HFF-Myc (cell line): ENCODE measurements around the gene CHRD.
A peak's percentile ranks its signal among the peaks of the same experiment; 100 is the strongest.

Experiments used
- DNase-seq: peaks from one replicate; pipeline ENCODE4 v3.0.0-alpha.2; 2011; ENCODE audit warnings: low read depth; ENCODE audit errors: extremely low read depth
- H3K4me3 ChIP-seq: replicated peaks from 2 replicates; pipeline ENCODE4 v1.5.1; 2011; ENCODE audit warnings: low read depth, mild to moderate bottlenecking, control low read depth, low read length
- TF ChIP-seq, protein P1 (sequence below): IDR thresholded peaks from 2 replicates; pipeline ENCODE4 v1.5.1; 2012; ENCODE audit warnings: mild to moderate bottlenecking, low read depth, low read length, control low read depth; ENCODE audit errors: missing control alignments

Gene CHRD

GRCh38 chr3:184409946-184410500 lies 30.2 kb downstream of the CHRD start:
- TF ChIP-seq, protein P1, sequence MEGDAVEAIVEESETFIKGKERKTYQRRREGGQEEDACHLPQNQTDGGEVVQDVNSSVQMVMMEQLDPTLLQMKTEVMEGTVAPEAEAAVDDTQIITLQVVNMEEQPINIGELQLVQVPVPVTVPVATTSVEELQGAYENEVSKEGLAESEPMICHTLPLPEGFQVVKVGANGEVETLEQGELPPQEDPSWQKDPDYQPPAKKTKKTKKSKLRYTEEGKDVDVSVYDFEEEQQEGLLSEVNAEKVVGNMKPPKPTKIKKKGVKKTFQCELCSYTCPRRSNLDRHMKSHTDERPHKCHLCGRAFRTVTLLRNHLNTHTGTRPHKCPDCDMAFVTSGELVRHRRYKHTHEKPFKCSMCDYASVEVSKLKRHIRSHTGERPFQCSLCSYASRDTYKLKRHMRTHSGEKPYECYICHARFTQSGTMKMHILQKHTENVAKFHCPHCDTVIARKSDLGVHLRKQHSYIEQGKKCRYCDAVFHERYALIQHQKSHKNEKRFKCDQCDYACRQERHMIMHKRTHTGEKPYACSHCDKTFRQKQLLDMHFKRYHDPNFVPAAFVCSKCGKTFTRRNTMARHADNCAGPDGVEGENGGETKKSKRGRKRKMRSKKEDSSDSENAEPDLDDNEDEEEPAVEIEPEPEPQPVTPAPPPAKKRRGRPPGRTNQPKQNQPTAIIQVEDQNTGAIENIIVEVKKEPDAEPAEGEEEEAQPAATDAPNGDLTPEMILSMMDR = no peak
- H3K4me3 ChIP-seq = no peak overlapping the region

GRCh38 chr3:184414418-184415202 lies 34.8 kb downstream of the CHRD start:
- TF ChIP-seq, protein P1 = no peak
- DNase-seq = no peak
- H3K4me3 ChIP-seq = no peak overlapping the region

More at GRCh38 chr3:184409946-184410500, 30.2 kb downstream of the CHRD start:
- DNase-seq = no peak

DNA sequence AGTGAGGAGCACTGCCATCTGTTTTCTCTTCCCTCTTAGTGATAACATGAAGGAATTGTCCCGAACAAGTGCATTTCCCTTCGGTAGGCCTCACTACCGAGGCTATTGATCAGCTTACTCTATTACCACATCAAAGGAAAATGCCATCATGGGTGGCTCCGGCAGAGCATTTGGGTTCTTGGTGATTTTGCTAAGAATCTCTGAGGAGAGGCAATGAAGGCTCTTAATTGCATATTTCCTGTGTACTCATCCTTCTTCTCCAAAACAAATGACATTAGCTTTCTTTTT lies 35.3 kb downstream of the CHRD start:
- TF ChIP-seq, protein P1 = no peak
- DNase-seq = no peak
- H3K4me3 ChIP-seq = no peak overlapping the region

DNA sequence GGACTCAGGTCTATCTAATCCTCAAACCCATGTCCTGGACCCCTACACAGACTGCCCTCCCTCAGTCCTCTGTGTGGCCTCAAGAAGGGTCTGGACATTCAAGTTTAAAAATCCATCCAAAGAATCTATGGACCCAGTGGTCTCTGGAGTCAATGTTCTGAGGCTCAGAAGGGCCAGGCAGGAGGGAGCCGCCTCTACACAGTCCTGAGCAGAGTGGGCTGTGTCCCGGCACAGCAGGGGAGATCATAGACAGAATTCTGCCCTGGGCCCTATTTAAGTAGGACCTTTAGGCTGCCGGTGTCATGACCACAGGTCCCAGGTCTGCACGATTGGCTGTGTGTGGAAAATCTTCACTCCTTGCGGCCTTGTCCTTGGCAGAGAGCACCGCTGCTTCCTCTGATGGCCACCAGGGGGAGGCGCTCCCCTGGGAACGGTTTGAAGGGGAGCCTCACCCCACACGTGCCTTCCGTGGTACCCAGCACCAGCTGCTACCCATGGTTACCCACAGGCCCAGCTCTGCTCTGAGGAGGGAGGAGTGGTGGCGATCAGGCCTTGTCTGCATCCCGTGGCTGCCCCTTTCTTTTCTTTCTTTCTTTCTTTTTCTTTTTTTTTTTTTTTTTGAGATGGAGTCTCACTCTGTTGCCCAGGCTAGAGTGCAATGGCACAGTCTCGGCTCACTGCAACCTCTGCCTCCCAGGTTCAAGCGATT lies 37.9 kb downstream of the CHRD start:
- no peak overlapping the region for H3K4me3 ChIP-seq
- DNase-seq = peak; percentile 22
- TF ChIP-seq, protein P1 = peak; percentile 94

DNA sequence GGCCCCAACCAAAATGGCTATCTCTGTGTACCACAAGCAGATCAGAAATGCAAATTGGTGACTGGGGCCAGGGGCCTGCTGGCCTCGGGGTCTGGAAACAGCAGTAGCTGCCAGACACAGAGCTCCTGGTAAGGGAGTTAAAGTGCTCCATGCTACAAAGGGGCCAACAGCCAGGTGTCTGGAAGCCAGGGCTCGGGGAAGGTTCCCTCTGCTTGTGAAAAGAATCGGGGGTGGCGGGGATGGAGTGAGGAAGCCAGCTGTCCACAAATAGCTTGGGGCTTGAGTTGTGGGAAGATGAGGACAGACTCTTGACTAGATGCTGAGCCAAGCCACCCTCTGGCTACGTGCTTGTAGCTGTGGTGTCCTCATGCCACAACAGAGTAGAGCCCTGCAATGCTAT lies 39.3 kb downstream of the CHRD start:
- no peak for DNase-seq
- no peak overlapping the region for H3K4me3 ChIP-seq
- TF ChIP-seq, protein P1 = no peak

DNA sequence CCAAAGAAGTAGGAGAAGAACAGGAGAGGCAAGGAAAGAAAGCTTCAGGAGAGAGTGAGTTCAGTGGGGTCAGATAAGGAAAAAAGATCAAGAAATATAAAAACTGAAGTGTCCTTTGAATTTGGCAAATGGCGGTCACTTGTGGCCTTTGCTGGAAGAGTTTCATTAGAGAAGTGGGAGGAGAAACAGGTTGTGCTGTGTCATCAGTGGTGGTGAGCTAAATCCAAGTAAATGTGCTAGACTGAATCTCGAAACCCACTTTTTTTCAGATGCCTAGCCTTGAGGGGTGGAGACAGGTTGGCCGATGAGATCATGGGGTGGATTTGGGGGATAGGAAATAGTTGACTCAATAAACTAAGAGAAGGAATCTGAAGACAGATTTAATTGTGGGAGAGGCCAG lies 43.7 kb downstream of the CHRD start:
- TF ChIP-seq, protein P1 = no peak
- H3K4me3 ChIP-seq = no peak overlapping the region
- no peak for DNase-seq
